GM12864 (cell line): ENCODE data around the gene CBX2.

ENCODE experiments used
- DNase-seq: peaks from one replicate; pipeline ENCODE4 v3.0.0-alpha.2; 2011; ENCODE audit warnings: low read depth
- H3K4me3 ChIP-seq: 2 replicates; pipeline ENCODE4 v1.5.1; 2011; ENCODE audit warnings: mild to moderate bottlenecking, low read depth, low read length, control low read depth
- TF ChIP-seq, protein P1 (sequence below): IDR thresholded peaks from 2 replicates; pipeline ENCODE4 v1.5.1; 2011; ENCODE audit warnings: low read depth, mild to moderate bottlenecking, moderate library complexity, low read length, control low read depth, inconsistent platforms; ENCODE audit errors: missing control alignments

The CBX2 gene

DNA sequence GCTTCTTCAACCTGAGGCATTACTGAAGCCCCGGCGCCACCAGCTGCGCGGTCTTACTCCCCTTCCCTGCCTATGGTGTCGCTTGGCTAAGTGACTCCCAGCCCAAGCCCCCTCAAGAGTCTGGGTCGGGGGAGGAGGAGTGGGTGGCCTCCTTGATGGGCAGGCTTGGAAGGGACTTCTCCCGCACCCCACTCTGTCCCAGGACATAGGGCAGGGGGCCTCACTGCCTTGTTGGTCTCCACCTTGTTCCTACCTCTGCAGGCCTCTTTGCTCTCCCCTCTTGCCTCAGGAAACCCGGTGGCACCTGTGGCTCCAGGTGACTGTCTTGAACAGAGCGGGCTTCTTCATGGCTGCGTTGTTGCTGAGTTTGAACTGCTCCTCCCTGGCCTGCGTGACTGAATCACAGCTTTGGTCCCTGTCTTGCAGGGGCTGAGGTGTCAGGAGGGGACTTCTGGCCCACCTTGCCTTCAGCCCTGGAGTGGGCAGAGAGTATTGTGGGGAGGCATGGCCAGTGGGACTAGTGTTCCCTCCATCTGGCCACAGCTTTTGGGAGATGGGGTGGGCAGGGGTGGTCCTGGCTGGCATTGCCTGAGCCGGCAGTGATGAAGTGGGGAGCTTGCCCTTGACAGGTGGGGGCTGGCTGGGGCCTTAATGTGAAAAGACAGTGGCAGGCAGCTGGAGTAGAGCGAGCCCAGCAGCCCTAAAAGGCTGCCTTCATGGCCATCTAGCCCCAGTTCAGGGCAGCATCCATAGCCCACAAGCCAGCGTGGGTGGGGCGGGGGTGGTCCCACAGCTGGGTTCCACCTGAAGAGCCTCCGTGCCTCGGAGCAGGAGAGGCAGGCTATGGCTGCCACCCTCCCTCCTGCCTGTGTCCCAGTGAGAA, 7.3 kb downstream of the CBX2 start:
- DNase-seq: no peak
- H3K4me3 ChIP-seq: no peak overlapping the region
- TF ChIP-seq, protein P1, sequence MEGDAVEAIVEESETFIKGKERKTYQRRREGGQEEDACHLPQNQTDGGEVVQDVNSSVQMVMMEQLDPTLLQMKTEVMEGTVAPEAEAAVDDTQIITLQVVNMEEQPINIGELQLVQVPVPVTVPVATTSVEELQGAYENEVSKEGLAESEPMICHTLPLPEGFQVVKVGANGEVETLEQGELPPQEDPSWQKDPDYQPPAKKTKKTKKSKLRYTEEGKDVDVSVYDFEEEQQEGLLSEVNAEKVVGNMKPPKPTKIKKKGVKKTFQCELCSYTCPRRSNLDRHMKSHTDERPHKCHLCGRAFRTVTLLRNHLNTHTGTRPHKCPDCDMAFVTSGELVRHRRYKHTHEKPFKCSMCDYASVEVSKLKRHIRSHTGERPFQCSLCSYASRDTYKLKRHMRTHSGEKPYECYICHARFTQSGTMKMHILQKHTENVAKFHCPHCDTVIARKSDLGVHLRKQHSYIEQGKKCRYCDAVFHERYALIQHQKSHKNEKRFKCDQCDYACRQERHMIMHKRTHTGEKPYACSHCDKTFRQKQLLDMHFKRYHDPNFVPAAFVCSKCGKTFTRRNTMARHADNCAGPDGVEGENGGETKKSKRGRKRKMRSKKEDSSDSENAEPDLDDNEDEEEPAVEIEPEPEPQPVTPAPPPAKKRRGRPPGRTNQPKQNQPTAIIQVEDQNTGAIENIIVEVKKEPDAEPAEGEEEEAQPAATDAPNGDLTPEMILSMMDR: no peak

DNA sequence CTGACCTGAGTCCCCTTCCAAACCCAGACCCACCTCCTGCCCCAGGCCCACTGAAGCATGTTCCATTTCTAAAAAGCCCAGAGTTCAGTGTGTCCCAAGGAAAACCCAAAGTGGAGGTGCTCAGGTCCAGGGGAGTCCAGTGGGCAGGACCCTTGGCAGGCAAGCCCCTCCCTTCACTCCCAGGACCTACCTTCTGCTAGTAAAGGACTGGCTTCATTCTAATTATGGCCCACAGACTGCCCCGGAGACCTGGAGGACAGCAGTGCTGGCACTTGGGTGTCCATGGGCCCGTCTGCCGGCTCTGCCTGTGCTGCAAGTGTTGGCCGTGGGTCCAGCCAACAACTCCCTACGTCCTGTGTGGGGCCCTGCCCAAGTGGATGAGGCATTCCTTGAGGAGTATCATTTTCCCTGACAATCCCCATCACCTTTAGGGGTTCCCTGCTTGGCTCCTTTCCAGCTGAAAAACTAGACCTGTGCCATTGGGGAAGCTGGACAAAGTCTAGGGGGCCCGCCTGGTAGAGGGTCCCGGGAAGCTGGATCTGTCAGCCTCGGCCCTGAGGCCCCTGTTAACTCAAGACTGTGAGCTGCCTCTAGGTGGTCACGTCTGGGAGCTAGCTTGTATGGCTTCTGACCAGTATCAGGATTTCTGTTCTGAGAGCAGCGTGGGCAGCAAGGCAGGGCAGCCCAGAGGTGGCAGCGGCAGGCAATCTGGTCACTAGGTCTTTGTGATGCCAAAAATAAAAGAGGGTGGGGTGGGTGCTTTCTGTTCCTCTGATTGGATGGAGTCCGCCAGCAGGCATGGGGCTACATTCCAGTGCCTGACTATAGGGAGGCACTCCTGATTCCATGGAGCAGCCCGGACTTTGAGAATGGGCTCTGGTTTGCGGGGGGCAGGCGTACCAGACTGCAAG, 8.2 kb downstream of the CBX2 start:
- no peak overlapping the region for H3K4me3 ChIP-seq
- no peak for DNase-seq
- TF ChIP-seq, protein P1: no peak

DNA sequence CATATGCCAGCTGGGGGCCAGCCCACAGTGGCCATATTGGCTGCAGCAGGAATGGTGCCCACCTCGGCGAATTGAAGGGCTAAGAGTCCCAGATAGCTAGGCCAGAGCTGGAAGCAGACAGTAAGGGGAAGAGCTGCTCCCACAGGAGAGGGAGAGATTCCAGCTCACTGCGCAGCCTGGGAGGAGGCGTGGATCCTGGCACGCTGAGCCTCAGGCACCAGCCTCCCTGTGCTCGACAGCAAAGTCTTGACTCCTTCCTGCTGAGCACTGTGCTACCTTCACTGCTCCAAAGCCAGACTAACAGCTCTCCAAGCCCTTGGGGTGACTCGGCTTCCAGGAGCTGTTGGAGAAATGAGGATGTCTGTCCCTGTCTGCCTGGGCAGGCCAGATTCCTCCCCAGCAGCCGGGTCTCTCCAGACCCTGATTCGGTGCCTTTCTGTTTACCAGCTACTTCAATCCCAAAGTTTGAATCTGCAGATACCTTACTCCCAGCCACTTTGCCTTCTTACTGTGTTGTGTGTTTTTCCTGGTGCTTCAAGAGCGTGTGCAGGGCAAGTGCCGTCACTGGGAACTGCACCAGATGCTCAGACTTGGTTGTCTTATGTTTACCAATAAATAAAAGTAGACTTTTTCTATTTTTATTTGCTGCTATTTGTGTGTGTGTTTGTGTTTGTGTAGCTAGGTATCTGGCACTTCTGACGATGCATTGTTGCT, 9.1 kb downstream of the CBX2 start:
- no peak overlapping the region for H3K4me3 ChIP-seq
- TF ChIP-seq, protein P1: no peak

DNA sequence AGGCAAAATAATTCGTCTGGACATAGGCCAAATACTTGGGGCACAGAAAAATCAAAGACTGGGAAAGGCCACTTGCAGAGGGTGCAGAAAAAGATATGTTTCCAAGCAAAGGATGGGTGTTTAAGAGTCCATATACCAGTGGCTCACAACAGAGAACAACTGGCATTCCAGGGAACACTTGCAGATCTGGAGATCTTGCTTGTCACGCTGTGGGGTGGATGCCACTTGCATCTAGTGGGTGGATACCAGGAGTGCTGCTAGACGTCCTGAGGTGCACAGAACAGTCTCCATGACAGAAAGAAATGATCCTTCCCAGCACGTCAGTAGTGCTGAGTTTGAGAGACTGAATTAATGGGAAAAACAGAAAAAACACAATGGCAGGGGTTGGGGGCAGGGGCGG, 10.5 kb downstream of the CBX2 start:
- TF ChIP-seq, protein P1: no peak
- DNase-seq: no peak
- no peak overlapping the region for H3K4me3 ChIP-seq

More for the DNA sequence above, 9.1 kb downstream of the CBX2 start:
- no peak for DNase-seq

DNA sequence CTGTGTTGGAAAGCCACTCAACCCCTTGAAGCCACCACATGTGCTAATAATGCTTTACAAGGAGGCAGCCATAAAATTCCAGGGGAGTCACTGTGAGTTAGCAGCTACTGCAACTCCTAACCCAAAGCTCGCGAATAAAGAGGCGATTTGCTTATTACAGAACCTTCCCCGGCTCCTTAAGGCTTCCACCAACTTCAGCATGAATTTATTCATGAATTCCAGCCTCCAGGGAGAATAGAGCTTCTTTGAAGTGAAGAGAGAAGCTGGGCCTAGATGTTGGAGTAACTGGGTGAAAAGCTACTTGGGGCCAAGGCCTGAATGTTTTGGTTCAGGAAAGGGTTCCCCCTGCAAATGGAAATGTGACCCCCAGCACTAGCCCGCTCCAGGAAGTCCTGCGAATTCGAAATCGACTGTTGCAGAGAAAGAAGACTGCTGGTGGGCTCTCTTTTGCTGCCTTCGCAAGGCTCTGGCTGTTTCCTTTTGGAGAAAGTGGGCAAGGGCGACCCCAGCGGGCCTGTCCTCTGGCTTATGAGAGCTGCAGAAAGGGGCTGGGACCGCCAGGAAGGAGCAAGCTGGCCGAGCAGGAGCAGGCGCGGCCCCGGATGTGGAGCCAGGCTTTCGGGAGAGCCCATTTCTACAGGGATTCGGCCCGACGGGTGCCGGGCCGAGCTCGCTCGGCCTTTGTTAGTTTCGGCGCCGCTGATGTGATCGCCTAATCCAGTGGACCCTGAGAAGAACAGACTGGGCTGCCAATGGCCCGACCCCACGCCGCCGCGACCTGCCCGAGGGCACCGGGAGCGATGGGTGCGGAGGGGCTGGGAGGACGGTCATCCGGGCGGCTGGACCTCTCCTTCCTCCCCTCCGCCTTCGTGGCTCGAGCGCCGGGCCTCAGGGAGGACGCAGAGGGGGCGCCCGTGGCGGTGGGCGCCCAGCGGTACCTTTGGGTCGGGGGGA, 11.3 kb downstream of the CBX2 start:
- no peak overlapping the region for H3K4me3 ChIP-seq
- DNase-seq: no peak
- TF ChIP-seq, protein P1: no peak
